GM19324 (cell line): ENCODE data around the gene FRMD5.
"Not testable (repeated sequence)": the region's sequence is repeated elsewhere in the genome, so short reads cannot be mapped to it uniquely, and the experiment has no call there.

Experiments used
- ATAC-seq: cut with Tn5 transposase; IDR thresholded peaks from one replicate; pipeline ENCODE4 v1.9.1; 2021; ENCODE audit warnings: mild to moderate bottlenecking, moderate library complexity; ENCODE audit not compliant: unreplicated experiment, low FRiP score

The FRMD5 gene

DNA sequence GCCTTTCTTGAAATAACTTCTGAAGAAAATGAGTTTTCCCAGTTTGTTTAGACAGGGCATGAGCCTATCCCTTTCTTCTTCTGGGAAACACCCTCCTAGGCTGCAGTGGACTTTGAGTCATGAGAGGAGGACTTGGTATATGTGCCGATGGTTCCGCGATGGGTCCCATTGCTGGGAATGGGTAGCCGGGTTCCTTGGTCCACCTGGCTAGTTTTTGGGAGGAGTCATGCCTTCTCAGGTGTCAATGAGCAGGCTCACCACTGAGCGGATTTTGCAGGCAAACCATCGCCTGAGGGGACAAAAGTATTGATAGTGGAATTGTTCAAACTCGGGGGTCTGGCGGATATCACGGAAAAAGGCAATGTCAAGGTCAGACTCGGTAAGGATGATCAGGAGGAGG is 321.4 kb downstream of the FRMD5 start:
- ATAC-seq = no peak

DNA sequence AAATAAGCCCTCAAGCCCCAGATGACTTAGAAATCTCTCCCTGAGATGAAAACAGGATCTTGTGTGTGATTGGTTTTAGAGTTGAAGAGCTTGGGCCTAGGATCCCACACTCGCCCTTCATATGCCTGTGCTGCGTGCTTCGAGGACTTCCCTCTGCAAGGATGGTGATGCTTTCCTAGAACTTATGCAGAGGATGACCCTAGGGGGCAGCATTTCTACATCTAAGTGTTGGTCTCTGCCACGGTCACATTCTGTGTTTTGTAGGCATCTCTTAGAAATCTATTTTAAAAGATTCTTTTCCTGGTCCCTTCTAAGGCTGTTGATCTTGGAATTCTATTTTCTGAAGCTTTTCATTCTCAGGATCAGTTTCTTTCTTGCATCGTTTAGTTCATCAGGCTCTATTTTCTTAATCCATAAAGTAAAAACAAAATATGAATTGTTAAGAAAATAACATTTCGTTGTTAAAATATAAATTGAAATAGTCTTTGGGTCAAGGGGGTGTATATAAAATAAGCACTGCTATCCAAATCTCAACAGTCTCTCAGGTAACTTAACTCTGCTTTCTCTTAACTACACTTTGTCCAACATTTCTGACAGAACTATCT is 322.6 kb downstream of the FRMD5 start:
- no peak for ATAC-seq

DNA sequence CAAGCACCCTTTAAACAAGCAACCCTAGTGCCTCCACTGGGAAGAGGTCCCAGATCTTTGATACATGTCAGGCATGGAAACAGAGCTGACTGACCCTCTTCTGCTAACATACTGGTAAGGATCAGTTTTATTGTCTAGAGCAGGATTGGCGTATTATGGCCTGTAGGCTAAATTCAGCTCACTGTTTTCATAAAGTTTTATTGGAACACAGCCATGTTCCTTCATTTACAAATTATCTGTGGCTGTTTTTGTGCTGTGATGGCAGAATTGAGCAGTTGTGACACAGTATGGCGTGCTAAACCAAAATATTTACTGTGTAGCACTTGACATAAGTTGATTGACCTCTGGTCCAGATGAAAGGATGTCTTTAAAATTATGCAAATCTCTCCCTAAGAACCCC is 323.2 kb downstream of the FRMD5 start:
- ATAC-seq = no peak

DNA sequence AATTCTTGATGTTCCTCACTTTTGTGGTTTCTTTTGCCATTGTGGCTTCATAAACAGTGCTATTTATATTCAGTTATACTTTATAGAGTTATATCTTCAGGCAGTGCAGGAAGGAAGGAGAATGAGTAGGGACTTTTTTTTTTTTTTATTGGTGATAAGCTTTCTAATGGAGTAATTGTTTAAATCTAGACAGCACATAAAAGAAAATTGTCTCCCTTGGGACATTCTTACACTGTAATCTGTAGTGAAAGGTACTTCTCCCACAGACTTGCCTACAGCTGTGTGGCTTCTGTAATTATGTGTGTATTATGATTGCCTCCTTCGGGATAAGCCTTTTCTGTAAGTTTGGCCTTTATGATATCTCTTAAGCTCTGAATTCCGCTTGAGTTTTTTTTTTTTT is 326.7 kb downstream of the FRMD5 start:
- ATAC-seq = no peak

DNA sequence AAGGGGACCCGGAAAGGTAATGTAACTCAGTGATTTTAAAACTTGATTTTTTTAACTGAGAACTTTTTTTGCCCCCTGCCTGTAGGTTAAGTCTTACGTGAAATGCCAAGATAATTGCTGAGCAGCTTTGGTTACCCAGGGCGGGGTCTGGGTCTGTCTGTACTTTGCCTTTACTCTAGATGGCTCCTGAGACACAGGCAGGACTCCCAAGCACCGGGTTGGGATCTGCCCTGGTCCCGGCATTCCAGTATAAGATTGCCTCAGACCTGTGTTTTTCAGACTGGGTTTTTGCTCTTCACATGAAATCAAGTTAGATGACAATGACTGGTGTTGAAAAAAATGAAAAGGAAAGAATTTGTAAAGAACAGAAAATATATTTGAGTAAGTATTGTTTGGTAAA is 328.0 kb downstream of the FRMD5 start:
- ATAC-seq = no peak

DNA sequence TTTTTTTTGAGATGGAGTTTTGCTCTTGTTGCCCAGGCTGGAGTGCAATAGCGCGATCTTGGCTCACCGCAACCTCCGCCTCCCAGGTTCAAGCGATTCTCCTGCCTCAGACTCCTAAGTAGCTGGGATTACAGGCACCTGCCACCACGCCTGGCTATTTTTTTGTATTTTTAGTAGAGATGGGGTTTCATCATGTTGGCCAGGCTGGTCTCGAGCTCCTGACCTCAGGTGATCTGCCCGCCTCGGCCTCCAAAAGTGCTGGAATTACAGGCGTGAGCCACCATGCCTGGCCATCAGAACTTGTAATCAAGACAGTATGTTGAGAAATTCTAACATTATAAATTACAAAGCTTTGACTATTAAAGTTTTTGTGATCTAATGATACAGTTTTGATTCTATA is 328.4 kb downstream of the FRMD5 start:
- ATAC-seq = not testable (repeated sequence)

DNA sequence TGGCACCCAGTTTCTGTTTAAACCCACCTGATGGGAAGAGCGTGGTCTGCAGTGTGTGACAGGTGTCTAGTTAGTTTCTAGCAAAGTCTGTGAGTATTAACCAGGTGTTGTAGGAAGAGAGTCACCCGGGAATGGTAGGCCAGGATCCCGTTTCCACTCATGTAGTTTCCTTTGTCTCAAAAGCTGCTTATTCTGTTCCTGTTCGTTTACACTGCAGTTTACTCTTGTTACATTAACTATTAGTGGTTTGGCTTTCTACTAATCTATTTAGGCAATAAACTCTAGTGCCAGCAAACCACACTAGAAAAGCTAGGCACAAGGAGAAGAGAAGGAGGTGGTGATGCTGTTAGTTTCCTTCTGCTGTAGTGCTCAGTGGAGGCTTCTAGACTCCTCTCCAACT is 335.5 kb downstream of the FRMD5 start:
- no peak for ATAC-seq

DNA sequence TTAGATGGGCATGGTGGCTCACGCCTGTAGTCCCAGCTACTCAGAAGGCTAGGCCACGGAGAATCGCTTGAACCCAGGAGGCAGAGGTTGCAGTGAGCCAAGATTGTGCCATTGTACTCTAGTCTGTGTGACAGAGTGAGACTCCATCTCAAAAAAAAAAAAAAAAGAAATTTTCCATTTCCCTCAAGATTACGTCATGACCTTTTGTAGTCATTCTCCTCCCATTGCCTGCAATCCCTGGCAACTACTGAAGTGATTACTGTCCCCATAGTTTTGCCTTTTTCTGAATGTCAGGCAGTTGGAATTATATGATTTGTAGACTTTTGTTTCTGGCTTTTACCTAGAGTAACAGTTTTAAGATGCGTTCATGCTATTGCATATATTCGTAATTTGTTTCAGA is 340.3 kb downstream of the FRMD5 start:
- ATAC-seq = no peak

DNA sequence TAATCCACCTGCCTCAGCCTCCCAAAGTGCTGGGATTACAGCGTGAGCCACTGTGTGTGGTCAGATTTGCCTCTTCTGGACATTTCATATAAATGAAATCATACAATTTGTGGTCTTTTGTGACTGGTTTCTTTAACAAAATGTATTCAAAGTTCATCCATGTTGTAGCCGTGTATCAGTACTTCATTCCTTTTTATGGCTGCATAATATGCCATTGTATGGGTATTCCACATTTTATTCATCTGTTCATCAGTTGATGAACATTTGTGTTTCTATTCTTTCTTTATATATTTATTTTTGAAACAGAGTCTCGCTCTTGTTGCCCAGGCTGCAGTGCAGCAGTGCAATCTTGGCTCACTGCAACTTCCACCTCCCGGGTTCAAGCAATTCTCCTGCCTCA is 342.5 kb downstream of the FRMD5 start:
- no peak for ATAC-seq

DNA sequence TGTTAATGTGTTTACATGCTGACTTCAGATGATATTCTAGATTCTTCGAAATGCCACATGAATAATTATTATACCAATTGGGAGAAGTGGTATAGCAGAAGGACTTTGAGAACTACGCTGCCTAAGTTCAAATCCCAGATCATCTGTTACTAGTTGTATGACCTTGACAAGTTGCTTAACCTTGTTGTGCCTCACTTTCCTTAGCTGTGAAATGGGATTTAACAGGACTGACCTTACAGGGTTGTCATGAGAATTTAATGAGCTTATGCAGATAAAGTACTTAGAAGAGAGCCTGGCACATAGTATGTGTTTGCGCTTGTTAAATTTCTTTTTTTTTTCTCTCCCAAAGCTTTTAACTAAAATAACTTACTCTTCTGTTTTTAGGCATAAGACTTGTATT is 343.8 kb downstream of the FRMD5 start:
- no peak for ATAC-seq

DNA sequence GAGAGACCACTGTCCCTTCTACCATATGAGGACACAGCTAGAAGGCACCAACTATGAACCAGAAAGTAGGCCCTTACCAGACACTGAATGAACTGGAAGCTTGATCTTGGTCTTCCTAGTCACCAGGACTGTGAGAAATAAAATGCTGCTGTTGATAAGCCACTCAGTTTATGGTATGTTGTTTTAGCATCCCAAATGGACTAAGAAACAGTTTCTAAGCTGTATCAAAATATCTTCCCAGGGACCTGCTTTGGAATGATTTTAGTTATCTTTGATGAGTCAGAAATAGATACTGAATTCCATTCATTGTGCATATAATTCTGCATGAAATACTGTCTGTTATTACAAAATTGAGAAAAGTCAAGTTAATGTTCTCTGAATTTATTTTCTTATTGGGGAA is 349.6 kb downstream of the FRMD5 start:
- ATAC-seq = no peak

DNA sequence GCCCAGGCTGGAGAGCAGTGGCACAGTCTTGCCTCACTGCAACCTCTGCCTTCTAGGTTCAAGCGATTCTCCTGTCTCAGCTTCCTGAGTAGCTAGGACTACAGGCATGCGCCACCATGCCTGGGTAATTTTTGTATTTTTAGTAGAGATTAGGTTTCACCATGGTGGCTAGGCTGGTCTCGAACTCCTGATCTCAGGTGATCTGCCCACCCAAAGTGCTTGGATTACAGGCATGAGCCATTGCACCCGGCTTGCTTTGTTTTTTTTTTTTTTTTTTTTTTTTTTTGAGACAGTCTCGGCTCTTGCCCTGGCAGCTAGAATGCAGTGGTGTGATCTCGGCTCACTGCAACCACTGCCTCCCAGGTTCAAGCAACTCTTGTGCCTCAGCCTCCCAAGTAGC is 362.6 kb downstream of the FRMD5 start:
- ATAC-seq = not testable (repeated sequence)

DNA sequence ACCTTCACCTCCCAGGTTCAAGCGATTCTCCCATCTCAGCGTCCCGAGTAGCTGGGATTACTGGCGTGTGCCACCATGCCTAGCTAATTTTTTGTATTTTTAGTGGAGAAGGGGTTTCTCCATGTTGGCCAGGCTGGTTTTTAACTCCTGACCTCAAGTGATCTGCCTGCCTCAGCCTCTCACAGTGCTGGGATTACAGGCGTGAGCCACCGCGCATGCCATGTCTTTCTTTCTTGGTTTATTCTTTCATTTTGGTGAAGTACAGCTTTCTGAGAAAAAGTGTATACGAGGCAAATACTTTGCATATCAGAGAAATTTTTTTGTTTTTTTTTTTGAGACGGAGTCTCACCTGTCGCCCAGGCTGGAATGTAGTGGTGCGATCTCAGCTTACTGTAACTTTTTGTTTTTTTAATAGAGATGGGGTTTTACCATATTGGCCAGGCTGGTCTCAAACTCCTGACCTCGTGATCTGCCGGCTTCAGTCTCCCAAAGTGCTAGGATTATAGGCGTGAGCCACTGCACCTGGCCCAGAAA is 363.5 kb downstream of the FRMD5 start:
- ATAC-seq = not testable (repeated sequence)

DNA sequence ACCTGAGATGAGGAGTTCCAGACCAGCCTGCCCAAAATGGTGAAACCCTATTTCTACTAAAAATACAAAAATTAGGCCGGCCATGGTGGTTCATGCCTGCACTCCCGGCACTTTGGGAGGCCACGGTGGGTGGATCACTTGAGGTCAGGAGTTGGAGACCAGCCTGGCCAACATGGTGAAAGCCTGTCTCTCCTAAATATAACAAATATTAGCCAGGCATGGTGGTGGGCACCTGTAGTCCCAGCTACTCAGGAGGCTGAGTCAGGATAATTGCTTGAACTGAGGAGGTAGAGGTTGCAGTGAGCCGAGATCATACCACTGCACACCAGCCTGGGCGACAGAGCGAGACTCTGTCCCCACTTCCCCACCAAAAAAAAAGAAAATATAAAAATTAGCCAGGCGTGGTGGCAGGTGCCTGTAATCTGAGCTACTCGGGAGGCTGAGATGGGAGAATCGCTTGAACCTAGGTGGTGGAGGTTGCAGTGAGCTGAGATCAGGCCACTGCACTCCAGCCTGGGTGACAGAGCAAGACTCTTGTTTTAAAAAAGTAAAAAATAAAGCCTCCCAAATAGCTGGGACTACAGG is 364.3 kb downstream of the FRMD5 start:
- not testable (repeated sequence) for ATAC-seq

DNA sequence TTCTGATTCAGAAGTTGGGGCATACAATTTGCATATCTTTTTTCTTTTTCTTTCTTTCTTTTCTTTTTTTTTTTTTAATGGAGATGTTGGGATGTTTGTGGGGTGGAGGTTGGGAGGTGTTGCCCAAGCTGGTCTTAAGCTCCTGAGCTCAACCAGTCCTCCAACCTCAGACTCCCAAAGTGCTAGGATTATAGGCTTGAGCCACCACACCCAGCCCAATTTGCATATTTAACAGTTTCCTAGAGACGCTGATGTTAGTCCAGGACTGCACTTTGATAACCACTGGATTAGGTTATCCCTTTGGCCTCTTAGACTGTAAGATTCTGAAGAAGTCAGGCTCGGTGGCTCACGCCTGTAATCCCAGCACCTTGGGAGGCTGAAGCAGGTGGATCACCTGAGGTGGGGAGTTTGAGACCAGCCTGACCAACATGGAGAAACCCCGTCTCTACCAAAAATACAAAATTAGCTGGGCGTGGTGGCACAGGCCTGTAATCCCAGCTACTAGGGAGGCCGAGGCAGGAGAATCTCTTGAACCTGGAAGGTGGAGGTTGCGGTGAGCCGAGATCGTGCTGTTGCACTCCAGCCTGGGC is 365.0 kb downstream of the FRMD5 start:
- ATAC-seq = not testable (repeated sequence)

DNA sequence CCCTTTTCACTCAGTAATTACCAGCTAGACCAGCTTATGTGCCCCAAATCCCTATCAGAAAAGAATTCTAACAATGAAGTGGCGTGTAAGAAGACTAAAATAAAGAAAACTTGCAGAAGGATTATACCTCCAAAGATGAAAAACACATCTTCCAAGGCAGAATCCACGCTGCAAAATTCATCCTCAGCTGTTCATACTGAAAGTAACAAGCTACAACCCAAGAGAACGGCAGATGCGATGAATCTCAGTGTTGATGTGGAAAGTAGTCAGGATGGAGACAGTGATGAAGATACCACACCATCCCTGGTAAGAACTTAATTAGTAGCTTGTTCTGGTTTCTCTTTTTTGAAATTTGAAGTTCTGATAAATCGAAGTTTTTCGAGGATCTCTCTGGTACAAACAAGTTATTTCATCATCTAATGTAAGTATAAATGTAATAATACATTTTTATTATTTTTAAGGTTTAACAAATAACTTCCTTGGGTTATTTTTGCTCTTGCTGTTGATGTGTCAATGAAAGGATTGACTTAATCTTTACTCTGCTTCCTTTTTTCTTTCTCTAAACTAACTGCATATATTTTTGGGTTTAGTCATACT is 366.9 kb downstream of the FRMD5 start:
- no peak for ATAC-seq

DNA sequence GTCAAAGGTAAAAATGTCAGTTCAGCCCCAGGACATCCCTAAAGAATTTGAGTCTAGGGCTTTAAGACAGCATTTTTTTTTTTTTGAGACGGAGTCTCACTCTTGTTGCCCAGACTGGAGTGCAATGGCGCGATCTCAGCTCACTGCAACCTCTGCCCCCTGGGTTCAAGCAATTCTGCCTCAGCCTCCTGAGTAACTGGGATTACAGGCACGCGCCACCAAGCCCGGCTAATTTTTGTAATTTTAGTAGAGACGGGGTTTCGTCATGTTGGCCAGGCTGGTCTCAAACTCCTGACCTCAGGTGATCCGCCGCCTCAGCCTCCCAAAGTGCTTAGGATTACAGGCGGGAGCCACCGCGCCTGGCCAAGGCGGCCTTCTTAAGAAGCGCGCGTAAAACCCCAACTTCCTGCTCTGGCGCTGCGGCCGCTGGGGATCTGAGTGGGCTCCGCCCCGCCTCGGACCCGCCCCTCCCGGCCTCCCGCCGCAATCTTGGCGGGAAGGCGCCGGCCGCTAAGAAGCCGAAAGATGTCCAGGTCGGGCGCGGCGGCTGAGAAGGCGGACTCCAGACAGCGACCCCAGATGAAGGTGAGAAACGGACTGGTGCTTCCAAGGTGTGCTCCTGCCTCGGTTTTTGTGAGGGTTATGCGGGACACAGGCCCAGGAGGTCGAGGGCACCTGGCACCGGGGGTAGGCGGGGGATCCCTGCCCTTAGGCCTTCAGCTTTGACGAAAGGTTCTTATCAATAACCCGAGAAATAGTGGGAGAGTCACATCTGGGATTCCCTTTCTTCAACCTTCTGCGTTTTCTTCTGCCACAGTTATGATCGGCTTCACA is 368.3 kb downstream of the FRMD5 start, which contains the start of gene WDR76:
TSS of gene WDR76 (plus strand) at position 495 of the 834 bp plus-strand sequence. CDS start at position 526, 31 bp downstream.
- peak; percentile 66 for ATAC-seq

DNA sequence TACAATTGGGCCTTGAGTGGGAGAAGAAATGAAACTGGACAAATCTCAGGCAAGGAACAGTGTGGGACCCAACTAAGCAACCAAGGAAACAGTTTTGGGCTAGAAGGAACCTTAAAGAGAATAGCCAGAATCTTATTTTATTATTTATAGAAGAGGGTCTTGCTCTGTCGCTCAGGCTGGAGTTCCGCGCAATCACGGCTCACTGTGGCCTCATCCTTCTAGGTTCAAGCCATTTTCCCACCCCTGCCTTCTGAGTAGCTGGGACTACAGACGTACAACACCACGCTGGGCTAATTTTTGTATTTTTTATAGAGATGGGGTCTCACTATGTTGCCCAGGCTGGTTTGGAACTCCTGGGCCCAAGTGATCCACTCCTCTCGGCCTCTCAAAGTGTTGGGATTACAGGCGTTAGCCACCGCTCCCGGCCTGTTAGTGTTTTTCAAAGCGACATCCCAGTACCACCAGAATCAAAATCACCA is 369.0 kb downstream of the FRMD5 start:
- ATAC-seq = no peak

DNA sequence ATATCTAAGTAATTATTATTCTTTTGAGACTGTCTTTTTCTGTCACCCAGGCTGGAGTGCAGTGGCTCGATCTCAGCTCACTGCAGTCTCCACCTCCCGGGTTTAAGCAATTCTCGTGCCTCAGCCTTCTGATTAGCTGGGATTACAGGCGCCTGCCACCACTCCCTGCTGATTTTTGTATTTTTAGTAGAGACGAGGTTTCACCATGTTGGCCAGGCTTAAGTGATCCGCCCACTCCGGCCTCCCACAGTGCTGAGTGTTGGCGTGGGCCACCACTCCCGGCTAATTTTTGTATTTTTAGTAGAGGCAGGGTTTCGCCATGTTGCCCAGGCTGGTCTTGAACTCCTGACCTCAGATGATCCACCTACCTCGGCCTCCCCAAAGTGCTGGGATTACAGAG is 369.8 kb downstream of the FRMD5 start:
- not testable (repeated sequence) for ATAC-seq
